Chondrocyte (in vitro differentiated cells): ENCODE results near the gene TYRP1. TPM values are rescaled to one million over a fixed set of nuclear protein-coding genes. Genes with fewer than 3 reads are reported as not detected.

Experiments used
- DNase-seq: peaks from one replicate; pipeline ENCODE4 v3.0.0; 2021; ENCODE audit warnings: mixed read lengths, low spot score
- H3K27ac Mint-ChIP-seq: one replicate; pipeline ENCODE4 v1.8.0; 2021; ENCODE audit warnings: mild to moderate bottlenecking, moderate library complexity, mixed read lengths; ENCODE audit not compliant: unreplicated experiment
- H3K27me3 Mint-ChIP-seq: 2 replicates; pipeline ENCODE4 v1.8.0; 2021; ENCODE audit warnings: low read depth, mixed read lengths
- H3K36me3 Mint-ChIP-seq: 2 replicates; pipeline ENCODE4 v1.8.0; 2021; ENCODE audit warnings: low read depth, mixed read lengths
- H3K4me1 Mint-ChIP-seq: 2 replicates; pipeline ENCODE4 v1.8.0; 2021; ENCODE audit warnings: low read depth, mild to moderate bottlenecking, mixed read lengths
- H3K4me3 Mint-ChIP-seq: one replicate; pipeline ENCODE4 v1.8.0; 2021; ENCODE audit warnings: mild to moderate bottlenecking, moderate library complexity, mixed read lengths; ENCODE audit not compliant: unreplicated experiment
- H3K9me3 Mint-ChIP-seq: 2 replicates; pipeline ENCODE4 v1.8.0; 2021; ENCODE audit warnings: low read depth, mixed read lengths
- total RNA-seq: library from RNA; stranded (reverse); gene quantifications from 3 replicates; pipeline ENCODE4 v1.2.1, GENCODE V29; 2021
- TF ChIP-seq, protein P1 (sequence below): fragments of 200-600 bp; sonication (generic); IDR thresholded peaks from 2 replicates; pipeline ENCODE4 v1.5.0; 2021; ENCODE audit warnings: antibody characterized with exemption, mild to moderate bottlenecking, moderate library complexity

Gene TYRP1
- total RNA-seq, 1 donor from 2014 or later, result 0.10 TPM

DNA sequence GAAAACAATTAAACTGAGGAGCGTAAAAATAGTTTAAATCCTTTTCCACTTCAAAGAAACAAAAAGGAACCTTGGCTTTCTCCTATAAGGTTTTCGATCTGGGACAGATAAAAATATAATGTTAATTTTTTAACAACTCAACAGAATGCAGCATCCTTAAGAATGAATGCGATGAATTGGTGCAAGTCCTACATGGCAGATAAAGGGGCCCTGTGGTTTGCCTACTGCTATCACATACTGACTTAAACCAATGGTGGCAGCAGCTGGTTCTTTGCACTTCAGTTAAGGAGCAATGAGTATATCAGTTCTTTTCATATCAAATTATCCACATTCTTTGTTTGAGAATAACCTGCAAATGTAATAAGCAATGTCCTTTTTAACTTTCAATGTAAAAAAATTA, 12.4 kb upstream of the TYRP1 start:
- Mint-ChIP-seq H3K4me3 (peak overlapping the region; percentile 1), H3K4me1 (peaks cover 35% of the 10 kb centered on the region), H3K36me3 (no peaks in the 10 kb centered on the region), H3K27ac (peak overlapping the region; percentile 46), H3K27me3 (no peaks in the 10 kb centered on the region), H3K9me3 (peaks cover 5% of the 10 kb centered on the region)
- no peak for DNase-seq
- TF ChIP-seq, protein P1, sequence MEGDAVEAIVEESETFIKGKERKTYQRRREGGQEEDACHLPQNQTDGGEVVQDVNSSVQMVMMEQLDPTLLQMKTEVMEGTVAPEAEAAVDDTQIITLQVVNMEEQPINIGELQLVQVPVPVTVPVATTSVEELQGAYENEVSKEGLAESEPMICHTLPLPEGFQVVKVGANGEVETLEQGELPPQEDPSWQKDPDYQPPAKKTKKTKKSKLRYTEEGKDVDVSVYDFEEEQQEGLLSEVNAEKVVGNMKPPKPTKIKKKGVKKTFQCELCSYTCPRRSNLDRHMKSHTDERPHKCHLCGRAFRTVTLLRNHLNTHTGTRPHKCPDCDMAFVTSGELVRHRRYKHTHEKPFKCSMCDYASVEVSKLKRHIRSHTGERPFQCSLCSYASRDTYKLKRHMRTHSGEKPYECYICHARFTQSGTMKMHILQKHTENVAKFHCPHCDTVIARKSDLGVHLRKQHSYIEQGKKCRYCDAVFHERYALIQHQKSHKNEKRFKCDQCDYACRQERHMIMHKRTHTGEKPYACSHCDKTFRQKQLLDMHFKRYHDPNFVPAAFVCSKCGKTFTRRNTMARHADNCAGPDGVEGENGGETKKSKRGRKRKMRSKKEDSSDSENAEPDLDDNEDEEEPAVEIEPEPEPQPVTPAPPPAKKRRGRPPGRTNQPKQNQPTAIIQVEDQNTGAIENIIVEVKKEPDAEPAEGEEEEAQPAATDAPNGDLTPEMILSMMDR, result no peak

DNA sequence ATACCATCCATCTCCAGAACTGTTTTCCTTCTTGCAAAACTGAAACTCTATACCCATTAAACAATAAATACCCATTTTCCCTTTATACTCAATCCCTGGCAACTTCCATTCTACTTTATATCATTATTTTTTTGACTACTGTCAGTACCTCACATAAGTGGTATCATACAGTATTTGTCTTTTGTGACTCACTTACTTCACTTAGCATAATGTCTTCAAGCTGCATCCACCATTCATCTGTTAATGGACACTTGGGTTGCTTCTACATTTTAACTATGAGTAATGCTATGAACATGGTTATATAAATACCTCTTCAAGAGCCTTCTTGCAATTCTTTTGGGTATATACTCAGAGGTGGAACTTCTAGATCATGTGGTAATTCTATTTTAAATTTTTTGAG, 11.6 kb upstream of the TYRP1 start:
- Mint-ChIP-seq H3K9me3 (peaks cover 5% of the 10 kb centered on the region), H3K4me1 (peaks cover 35% of the 10 kb centered on the region), H3K27me3 (no peaks in the 10 kb centered on the region), H3K27ac (peak overlapping the region; percentile 76), H3K36me3 (no peaks in the 10 kb centered on the region), H3K4me3 (no peak overlapping the region)
- DNase-seq, result no peak
- TF ChIP-seq, protein P1, result no peak

- Mint-ChIP-seq H3K27me3 (no peaks in the 10 kb centered on the region), H3K9me3 (peaks cover 5% of the 10 kb centered on the region), H3K36me3 (no peaks in the 10 kb centered on the region), H3K27ac (no peak overlapping the region), H3K4me3 (no peak overlapping the region), H3K4me1 (peaks cover 28% of the 10 kb centered on the region)
- no peak for DNase-seq
- TF ChIP-seq, protein P1, result no peak
These were observed 8.2 kb upstream of the TYRP1 start for GRCh38 chr9:12684974-12685373.

DNA sequence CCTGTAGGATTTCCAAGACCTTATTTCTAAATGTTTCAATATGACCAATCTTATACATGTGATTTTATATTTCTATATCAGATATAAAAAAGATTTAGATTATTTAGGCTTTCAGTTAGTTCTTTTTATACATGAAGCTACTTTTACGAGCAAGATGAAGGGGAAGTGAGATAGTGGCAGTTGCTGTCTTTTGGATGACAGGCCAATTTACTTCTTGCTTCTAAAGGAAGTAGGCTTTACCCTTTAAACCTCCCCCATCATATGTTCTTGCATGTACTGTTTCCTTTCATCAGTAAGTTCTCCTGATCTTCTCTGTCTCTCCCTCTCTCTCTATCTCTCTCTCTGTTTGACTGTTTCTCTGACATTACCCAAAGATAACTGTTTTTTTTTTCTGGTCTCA, 4.0 kb upstream of the TYRP1 start:
- Mint-ChIP-seq H3K4me3 (no peak overlapping the region), H3K27ac (no peak overlapping the region), H3K9me3 (peaks cover 3% of the 10 kb centered on the region), H3K36me3 (no peaks in the 10 kb centered on the region), H3K4me1 (peaks cover 7% of the 10 kb centered on the region), H3K27me3 (no peaks in the 10 kb centered on the region)
- DNase-seq, result no peak
- TF ChIP-seq, protein P1, result no peak

- DNase-seq, result no peak
These were observed 828 bp downstream of the TYRP1 start for GRCh38 chr9:12694013-12694412.

More at GRCh38 chr9:12694013-12694412, 828 bp downstream of the TYRP1 start:
- H3K9me3 Mint-ChIP-seq, result peaks cover 3% of the 10 kb centered on the region
- peaks cover 32% of the 10 kb centered on the region for H3K4me1 Mint-ChIP-seq
- H3K4me3 Mint-ChIP-seq, result no peak overlapping the region
- TF ChIP-seq, protein P1, result no peak
- no peaks in the 10 kb centered on the region for H3K27me3 Mint-ChIP-seq
- H3K27ac Mint-ChIP-seq, result no peak overlapping the region
- H3K36me3 Mint-ChIP-seq, result no peaks in the 10 kb centered on the region
